ENCODE results near the gene ARMH4.
"Not testable (repeated sequence)": the region's sequence is repeated elsewhere in the genome, so short reads cannot be mapped to it uniquely, and the experiment has no call there.

ARMH4 gene

DNA sequence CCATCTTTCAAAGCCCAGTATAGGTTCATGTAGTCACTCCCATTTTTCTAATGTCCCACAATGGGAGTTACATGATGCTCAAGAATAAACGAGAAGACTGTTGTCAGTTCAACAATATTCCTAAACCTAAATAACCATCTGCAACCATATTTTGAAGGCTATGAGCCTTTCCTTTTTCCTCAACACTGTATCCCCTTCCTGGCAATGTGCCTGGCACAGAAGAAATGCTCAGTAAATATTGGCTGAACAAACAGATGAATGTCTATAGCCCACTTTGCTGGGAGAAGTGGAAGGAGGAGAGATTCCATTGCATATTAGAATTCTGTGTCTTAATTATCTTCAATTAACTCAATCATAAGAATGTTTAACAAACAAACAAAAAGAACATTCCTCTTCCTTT lies 6.1 kb downstream of the ARMH4 start:
- DNase-seq: no peak

DNA sequence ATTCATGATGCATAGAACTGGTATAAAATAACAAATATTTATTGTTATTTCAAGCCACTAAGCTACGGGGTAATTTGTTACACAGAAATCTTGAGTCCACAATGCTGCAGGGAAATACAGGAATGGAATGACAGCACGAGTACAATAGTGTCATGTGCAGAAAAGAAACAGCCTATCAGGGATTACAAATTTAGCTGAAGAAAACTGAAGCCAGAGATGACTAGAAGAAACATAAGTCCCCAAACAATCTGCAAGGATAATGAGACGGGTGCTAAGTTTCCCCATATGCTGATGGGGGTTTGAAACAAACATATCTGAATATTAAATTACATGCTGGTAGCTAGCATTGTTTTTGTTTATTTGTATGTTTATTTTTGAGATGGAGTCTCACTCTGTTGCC lies 8.9 kb downstream of the ARMH4 start:
- DNase-seq: no peak

DNA sequence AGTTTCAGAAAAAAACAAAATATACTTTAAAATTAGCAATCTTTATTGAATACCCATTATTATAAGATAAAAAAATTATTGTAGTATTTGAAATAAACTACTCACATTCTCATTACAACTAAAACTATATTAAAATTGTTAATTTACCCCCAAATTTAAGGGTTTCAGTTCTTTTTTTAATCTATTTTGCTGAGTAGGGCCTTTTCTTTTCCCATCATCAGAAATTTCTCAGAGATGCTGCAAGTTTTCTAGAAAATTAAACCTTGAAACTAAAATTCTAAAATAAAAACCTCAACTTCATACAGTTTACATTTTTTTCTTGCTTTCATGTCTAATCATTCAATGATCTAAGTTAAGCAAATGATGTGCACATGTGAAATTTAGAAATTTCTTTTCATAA lies 10.1 kb downstream of the ARMH4 start:
- DNase-seq: no peak

DNA sequence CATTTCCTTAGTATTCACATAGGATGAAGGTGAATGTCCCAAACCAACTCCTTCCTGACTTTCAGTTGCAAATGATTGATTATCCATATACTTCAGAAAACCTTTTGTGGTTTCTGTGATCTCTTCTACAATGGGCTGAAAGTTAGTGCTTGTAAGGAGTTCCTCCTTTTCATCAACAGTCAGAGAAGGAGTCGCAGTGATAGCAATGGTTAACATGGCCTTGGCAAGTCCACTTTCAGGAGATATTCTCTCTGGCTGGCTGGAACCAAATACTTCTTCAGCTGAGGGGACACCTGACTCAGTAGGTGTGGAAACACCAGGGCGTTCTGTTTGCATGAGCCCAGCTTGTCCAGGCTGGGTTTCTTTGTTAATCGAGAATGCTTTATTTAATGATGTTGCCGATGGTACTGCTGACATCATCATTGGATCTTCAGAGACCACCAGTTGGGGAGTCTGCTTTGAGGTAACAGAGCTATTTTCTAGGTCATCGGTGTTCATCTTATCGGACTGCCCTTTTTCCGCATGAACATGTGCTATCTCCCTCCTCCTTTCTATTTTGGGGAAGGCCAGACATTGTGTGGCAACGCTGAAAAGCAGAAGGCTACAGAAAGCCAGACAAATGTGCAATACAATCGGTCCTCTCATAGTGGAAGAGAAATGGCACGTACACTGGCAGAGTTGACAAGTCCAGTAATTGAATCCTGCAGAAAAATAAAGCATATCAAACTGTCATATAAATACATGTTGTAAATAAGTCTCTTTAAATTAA lies 13.1 kb downstream of the ARMH4 start:
- no peak for DNase-seq

DNA sequence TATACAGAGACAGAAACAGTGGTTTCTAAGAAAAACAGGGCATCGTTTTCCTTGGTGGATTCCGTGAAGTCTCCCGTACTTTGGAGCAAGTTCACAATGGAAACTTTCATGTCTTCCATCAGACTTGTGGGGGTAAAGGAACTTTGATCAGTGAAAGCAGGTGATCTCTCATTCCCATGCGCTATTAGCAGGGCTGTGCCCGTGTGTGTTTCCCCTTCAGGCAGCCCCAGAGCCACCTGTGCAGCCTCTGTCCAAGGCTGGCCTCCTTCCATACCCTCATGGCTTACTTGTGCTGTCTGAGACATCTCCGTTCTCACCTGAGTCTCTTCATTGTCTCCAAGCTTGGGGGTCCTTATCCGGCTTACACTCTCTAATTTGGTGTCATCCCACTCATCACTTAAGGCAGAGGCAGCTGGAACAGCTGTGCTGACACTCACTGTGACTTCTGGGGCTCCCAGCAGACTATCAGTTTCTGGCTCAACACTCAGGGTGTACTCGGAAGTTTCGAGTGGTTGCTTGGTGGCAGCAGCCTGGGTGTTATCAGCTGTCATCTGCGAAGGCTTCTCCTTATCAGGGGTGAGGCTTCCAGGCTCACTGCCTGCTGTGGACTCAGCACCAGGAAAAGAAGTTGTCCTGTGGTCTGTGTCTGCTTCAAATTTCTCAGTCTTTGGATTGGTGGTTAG lies 13.8 kb downstream of the ARMH4 start:
- no peak for DNase-seq

DNA sequence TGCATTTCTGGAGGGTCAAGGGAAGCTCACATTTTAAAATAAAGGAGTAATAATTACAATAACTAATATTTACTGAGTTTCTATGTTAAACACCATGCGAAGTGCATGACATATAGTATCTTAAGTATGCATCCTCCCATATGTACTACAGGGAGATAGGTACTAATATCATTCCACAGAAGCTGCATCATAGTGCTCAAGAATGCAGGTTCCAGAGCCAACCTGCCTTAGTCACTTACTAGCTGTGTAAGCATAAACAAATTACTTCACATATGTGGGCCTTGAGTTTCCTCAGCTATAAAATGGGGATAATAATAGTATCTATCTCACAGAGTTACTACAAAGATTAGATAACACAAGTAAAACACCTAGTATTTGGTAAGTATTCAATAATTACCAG lies 18.3 kb downstream of the ARMH4 start:
- no peak for DNase-seq

DNA sequence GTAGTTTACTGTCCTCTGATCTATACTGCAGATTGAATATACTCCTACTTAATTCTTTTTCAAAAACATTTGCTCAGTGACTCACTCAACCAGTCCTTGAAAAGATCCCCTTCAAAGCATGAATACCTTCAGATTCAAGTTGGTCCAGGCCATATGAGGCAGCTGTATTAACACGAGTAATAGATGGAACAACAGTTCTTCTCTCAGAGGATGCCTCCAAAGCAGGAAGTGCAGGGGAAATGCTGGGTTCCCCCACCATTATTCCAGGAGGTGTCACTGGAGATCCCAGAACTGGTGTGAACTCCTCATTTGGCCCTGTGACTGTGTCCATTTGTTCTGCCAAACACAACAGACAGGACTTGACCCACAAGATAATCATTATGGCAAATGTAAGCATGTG lies 20.6 kb downstream of the ARMH4 start:
- no peak for DNase-seq

DNA sequence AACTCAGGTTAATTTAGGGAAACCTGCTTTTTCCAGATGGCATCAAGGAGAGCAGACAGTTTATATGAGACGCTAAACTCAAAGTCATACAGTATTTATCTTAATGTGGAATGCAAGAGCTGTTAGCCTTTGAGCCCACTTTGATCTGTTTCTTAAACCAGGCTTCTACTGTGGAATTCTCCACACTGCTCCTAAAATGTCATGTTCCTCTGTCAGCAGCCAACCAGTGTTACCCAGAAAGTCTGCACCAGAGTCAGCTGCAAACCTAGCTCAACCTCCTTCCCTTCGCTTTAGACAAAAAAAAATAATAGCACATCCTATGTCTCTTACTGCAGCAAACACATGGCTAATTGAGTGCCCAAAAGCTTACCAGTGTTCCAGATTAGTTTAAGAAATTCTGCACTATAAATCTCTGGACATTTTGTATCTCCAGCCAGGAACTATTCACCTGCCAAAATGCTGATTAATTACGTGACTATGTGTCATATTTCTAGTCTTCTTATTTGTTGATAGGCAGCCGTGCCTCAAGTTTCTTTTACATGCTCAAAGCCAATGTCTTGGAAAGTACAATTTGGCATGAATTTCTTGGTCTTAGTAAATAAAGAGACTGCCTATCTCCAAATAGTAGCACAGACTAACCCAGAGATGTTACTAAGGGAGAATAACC lies 21.8 kb downstream of the ARMH4 start:
- DNase-seq: no peak

DNA sequence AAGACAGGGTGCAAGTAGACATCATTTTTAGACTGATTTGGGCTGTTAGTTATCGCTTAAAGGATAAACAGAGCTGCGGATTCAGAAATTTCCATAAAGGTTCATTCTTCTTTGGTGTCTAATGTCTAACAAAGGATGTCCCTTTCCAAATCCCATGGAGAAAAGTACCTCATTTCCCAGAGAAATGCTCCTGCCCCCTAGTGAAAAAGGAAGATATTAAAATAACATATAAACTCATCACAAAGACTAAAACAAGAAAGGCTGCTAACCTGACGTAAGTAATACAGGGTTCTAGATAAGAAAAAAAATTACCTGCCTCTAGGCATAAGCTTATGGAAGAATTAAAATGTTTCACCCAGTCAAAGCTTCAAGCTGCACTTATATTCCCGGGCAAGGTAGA lies 22.8 kb downstream of the ARMH4 start:
- DNase-seq: no peak

DNA sequence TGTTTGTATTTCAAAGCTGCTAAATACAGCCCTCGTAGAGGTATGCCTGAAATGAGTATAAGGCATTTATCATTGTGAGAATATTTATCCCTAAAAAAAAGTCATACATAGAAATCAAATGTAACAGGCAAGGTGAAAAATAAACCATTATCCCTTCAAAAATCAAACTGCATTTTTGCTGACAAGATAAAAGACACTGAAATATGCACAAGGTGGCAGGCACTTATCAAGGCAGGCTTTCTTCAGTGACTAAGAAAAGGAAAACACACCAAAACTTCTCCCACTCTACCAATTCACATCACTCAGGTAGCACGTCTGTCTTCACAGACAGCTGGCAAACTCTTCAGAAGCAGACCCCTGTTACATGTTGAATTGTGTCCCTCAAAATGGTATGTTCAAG lies 23.6 kb downstream of the ARMH4 start:
- no peak for DNase-seq

DNA sequence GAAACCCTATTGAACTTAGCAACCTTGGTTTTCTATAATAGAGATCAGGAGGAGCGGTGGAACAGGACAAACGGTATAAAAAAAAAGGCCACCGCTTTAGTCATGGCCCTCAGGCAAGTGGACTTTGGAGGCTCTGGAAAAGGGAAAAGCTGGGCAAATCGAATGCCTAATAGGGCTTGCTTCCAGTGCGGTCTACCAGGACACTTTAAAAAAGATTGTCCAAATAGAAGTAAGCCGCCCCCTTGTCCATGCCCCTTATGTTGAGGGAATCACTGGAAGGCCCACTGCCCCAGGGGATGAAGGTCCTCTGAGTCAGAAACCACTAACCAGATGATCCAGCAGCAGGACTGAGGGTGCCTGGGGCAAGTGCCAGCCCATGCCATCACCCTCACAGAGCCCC lies 29.5 kb downstream of the ARMH4 start:
- not testable (repeated sequence) for DNase-seq

DNA sequence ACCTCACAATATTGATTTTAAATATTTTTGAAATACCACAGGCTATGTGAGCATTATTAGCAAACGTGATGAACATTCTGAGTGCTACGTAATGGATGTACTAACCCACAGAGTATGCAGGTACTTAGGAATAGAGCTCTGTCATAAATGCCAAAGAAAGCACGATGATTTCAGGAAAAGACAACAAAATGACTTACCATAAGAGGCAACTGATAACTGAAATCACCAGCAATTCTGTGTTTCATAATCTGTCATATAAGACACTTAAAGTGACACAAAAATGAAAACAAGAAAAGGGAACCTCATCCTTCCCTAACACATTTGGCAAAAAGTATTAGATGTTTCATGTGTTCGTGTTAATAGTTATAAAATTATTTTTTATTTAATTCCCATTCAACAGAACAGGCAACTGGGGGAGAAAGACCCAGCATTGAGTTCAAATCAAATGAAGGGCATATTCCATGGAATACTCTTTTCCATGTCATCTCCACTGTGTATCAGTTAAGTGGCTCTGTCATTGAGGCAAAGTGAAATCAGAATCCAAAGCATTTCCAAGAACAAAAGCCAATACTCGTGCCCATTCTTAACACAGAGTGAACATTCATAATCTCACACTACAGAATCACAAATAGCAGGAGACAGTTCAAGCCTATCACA lies 30.4 kb downstream of the ARMH4 start:
- no peak for DNase-seq

DNA sequence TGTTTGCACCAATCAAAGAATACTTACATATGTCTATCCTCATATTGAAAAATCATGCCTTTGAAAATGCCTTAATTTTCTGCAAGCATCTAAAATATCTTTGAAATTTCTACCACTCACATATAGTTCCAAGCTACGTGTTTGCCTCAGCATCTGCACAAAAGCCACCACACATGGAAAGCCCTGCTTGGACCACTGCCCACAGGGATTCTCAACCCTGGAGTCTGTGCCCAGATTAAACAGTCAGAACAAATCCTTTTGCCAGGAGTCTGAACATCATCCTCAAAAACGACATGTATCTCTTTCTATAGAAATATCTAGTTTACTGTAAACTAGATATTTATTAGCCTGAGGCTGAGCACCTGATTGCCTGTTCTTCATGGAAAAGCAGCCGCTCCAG lies 32.6 kb downstream of the ARMH4 start:
- DNase-seq: no peak

DNA sequence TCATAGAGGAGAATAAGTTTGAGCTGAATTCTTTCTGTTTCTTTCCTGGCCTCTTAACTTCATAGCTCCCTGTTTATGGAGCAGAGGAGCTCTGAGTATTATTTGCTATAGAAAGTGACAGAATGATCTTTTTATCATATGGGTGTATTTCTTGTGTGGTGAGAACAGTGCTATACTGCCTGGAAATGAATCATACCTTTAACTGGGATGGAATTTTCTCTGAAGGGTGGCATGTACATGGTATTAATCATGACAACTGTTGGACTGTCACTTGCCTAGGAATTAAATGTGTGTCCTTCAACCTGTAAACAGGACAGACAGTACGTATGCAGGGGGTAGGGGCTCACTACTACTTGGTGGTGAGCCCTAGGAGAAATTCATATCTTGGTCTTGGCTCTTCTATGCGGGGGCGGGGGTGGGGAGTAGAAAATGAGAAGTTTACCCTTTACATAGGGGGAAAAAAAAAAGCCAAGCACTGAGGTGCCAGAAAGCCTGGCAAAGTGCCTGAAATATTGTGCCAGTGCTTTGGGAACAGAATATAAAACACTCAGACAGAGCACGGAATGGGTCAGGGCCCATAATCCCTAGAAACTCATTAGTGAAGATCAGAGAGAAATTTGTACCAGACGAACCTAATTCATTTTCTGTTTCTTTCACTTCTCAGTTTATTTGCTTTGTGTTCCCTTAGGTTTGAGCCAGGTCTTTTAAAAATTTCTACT lies 33.8 kb downstream of the ARMH4 start:
- no peak for DNase-seq

DNA sequence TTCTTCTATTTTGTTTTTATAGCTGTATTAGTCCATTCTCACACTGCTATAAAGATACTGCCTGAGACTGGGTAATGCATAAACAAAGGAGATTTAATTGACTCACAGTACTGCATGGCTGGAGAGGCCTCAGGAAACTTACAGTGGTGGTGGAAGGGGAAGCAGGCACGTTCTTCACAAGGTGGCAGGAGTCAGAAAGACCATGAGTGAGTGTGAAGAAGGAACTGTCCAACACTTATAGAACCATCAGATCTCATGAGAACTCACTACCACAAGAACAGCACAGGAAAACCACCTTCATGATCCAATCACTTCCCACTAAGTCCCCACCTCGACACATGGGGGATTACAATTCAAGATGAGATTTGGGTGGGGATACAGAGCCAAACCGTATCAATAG lies 42.3 kb downstream of the ARMH4 start:
- no peak for DNase-seq

DNA sequence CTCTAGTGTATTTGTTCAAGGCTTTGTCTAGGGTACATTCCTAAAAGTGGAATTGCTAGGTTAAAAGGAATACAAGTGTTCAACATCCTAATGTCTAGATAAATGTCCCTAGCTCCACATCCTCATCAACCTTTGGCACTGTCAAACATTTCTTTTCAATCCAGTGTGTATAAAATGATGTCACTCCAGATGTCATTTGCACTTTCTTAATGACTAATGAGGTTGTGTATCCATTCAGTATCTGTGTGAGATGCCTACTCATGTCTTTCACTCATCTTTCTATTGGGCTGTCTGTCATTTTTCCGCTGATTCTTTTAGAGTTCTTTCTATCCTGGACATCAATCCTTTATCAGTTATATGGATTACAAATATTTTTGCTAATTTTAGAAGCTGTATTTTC lies 43.3 kb downstream of the ARMH4 start:
- no peak for DNase-seq

DNA sequence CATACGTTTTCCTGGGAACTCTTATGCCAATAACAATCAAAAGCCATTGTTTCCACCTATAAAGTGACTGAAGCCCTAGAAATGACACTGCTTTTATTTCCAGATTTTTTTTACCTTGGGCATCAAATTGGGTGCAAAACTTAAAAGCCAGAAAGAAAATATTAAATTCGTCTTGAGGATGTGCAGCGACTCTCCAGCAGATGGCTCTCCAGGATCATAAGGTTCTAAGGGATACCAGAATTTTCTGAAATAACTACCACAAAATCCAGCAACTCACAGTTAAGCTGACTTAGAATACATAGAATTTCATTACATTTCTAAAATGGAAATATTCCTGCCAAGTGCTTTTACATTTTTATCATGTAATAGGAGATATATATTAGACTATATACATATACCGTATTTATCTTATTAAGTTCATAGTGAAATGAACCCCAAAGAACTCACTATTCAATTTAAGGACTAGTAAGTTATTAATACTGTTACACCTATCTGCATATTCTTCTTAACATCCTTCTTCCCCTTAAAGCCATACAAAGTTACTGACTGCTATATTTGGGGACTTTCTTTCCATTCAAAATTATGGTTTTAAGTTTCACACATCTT lies 44.0 kb downstream of the ARMH4 start:
- DNase-seq: no peak

DNA sequence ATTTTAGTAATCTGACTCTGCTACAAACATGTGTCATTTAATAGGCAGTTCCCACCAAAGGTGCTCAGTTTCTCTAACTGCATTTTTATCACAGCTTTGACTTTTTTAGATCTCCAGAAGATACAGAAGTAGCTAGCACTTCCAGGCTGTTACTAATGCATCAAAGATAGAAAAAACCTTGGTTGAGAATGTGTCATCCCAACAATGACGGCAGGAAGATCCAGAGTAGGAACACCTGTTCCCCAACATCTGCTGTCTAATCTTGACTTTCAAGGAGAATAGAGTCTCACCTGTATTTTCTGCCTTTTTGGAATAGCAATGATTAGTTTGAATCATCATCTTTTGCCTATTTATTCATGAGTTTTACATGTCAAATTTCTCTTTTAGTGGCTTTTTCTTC lies 45.0 kb downstream of the ARMH4 start:
- DNase-seq: no peak

DNA sequence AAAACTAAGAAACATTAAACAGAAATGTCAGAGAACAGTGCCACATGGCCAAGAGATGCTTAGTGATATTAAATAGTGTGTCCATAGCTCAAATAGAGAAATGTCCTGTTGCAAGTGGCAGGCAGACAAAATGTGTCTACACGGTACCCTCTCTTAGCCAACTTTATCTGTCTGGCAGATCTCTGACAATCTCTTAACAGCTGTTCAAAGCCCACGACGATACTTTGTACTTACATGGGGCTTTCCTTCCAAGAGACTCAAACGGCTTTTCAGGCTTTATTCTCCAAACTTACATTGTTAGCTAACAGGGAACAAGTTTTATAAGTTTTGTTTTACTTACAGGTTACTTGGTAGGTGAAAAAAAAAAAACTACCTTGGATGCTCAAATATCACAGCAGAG lies 45.6 kb downstream of the ARMH4 start:
- DNase-seq: no peak

DNA sequence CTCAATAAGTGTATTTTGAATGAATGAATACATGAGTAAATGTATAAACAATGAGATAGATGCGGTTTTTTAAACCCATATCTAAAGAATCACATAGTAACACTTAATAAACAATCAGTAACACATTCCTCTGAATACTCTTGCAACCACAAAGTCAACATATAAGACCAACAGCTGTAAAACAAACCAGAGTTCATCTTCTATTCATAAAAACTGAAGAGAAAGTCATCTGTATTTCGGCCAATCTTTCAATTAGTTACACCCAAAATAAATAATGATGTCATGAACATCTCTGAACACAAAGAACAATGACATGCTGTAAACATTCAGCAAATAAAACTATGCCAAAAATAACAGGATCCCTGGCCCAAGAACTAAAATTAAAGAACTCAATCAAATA lies 47.2 kb downstream of the ARMH4 start:
- no peak for DNase-seq

DNA sequence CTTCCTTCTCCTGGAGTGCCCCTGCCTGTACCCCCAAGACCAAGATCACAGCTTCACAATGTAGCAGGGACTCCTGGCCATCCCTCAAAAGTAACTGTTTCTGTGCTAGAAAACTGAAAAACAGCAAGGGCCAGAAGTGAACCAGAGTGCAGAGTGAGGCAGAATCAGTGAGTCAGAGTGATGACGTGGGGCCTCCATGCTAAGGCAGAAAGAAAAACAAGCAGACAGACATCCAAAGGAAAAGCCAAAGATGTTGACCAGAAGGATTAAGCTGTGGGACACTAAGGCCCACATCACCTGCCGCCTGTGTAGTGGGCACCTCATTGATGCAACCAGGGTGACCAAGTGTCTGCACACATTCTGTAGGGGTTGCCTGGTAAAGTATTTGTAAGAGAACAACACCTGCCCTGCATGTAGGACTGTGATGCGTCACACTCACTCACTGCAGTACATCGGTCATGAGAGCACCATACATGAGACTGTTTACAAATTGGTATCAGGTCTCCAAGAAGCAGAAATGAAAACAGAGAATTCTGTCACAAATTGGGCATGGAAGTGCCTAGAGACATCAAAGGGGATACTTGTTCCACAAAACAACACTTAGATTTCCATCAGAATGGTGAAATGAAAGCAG lies 51.2 kb downstream of the ARMH4 start:
- DNase-seq: no peak

DNA sequence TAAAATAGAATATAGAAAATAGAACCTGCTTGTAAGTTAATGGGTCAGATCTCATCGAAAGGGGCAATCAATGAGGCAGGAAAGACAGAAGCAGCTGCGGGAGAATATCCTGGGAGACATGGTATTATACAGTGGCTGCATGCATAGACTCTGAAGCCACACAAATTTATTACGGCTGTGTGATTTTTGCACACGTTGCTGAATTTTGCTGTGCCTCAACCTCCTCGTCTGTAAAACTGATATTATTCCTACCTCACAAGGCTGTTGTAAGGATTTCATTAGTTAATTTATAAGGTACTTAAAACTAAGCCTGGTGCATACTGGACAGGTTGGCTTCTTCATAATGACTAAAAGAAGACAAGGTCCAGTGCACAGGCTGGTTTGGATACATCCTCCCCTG lies 52.3 kb downstream of the ARMH4 start:
- DNase-seq: no peak
